HG02884 (cell line): ENCODE results near the gene NTM.
"Not testable (repeated sequence)": the region's sequence is repeated elsewhere in the genome, so short reads cannot be mapped to it uniquely, and the experiment has no call there.

Experiments used
- ATAC-seq: cut with Tn5 transposase; IDR thresholded peaks from one replicate; pipeline ENCODE4 v1.9.1; 2021; ENCODE audit warnings: mild to moderate bottlenecking, moderate library complexity; ENCODE audit not compliant: unreplicated experiment

The NTM gene

DNA sequence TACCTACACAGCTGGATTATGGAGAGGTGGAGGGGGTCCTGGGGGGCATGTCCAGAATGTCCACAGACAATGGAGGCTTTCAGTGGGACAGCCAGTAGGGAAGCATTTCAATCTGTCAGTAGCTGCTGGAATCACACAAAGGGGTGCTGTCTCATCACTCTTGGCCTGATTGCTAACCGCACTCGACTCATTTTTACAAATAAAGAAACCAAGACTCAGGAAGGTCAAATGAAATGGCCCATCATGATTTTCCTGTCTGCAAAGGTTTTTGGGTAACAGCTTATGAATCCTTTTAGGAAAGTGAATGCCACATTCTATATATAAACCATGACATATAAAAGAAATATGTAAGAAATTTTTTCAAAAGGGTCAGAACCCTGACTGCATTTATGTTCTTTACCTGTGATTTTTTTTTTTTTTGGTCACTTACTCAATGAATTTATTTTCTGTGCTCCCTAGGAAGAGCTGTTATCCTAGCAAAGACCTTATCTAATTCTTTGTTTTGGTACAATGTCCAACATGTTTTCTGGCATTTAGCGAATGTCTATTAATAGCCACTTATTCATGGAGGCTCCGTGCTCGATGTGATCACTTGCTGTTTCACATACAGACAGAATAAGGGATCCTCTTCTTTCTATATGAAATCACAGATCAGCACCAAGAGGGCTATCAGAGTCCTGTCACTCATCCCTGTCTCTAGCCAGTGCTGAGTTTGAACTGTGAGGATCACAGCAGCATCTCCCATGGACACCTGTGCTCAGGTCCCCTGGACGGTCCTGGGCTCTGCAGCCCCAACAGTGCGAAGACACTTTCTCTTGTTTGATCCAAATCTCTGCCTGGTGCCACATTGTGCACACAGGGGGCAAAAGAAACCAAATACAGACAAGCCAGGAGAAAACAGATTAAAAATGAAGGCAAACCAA, 979.7 kb downstream of the NTM start:
- ATAC-seq = no peak

DNA sequence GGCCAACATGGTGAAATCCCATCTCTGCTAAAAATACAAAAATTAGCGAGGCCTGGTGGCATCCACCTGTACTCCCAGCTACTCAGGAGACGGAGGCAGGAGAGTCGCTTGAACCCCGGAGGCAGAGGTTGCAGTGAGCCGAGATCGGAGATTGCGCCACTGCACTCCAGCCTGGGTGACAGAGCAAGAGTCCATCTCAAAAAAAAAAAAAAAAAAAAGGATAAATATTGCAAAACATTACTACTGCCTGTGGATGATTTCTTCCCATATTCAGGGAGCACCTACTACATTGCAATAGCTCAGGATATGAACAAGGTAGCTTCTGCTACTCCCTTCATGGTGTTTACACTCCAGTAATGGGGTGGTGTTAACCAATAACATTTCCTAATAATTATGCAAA, 980.6 kb downstream of the NTM start:
- ATAC-seq = no peak

- ATAC-seq = no peak
Measured at GRCh38 chr11:132352497-132352896, 982.1 kb downstream of the NTM start.

DNA sequence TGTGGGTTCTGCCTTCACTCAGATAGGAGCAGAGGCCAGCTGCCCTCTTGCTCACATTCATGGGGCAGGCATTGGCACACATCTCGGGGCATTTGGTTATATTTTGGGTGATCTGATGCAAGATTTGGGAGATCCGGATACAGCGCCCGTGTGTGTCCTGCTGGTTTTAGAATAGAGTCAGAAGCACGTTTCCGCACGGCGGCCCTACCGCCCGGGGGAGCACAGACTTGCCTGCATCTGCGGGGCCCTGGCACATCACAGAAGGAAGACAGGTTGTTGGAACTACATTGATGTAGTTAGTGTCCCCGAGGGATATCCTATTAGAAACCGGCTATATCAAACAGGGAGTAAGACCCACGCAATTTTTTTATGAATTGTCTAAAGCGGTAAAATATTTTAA, 982.8 kb downstream of the NTM start:
- no peak for ATAC-seq

GRCh38 chr11:132357811-132358572, 987.6 kb downstream of the NTM start:
- ATAC-seq = peak; percentile 68

DNA sequence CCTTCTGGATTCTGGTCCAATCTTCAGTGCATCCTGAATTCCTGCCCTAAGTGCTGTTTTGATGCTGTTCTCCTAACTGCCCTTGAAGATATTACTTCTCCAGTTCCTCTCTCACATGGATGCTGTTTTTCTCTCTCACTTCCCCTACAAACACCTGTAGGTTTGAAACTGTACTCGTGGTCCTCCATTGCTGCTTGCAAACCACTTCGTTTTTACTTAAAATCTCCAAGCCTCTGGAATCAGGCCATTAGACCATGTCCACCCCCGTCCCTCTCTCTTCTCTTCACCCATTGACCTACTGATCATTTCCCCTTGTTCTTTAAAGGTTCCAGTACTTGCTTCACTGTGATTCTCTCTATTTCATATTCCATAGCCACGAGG, 988.1 kb downstream of the NTM start:
- peak; percentile 40 for ATAC-seq

GRCh38 chr11:132361011-132361550, 990.7 kb downstream of the NTM start:
- ATAC-seq = no peak

GRCh38 chr11:132365650-132366049, 995.2 kb downstream of the NTM start:
- no peak for ATAC-seq

GRCh38 chr11:132367293-132367692, 996.9 kb downstream of the NTM start:
- ATAC-seq = no peak

- ATAC-seq = not testable (repeated sequence)
Measured at GRCh38 chr11:132370114-132370513, 999.7 kb downstream of the NTM start.

GRCh38 chr11:132373405-132374143, 1003.2 kb downstream of the NTM start:
- ATAC-seq = no peak

DNA sequence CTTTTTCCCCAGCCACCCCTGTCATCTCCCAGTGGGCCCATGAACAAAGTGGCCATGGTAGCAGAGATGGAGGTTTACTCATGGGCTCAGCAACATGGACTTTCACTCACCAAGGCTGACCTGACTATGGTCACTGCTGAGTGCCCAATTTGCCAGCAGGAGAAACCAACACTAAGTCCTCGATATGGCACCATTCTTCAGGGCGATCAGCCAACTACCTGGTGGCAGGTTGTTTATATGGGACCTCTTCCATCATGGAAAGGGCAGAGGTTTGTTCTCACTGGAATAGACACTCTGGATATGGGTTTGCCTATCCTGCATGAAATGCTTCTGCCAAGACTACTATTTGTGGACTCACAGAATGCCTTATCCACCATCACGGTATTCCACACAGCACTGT, 1009.1 kb downstream of the NTM start:
- no peak for ATAC-seq
